Activated naive CD8-positive, alpha-beta T cell (primary cell): ENCODE results near the gene DAPK3.
A peak's percentile ranks its signal among the peaks of the same experiment; 100 is the strongest.
"Not testable (repeated sequence)": the region's sequence is repeated elsewhere in the genome, so short reads cannot be mapped to it uniquely, and the experiment has no call there.

Experiments used
- H3K27ac Mint-ChIP-seq: one replicate; pipeline ENCODE4 v1.8.0; 2021; ENCODE audit warnings: mixed read lengths
- H3K27me3 Mint-ChIP-seq: one replicate; pipeline ENCODE4 v1.8.0; 2021; ENCODE audit warnings: mixed read lengths
- H3K36me3 Mint-ChIP-seq: one replicate; pipeline ENCODE4 v1.8.0; 2021; ENCODE audit warnings: mixed read lengths
- H3K4me1 Mint-ChIP-seq: one replicate; pipeline ENCODE4 v1.8.0; 2021; ENCODE audit warnings: low read depth, mixed read lengths
- H3K4me3 Mint-ChIP-seq: one replicate; pipeline ENCODE4 v1.8.0; 2021; ENCODE audit warnings: mild to moderate bottlenecking, mixed read lengths
- H3K9me3 Mint-ChIP-seq: one replicate; pipeline ENCODE4 v1.8.0; 2021; ENCODE audit warnings: low read depth, mixed read lengths

The DAPK3 gene

DNA sequence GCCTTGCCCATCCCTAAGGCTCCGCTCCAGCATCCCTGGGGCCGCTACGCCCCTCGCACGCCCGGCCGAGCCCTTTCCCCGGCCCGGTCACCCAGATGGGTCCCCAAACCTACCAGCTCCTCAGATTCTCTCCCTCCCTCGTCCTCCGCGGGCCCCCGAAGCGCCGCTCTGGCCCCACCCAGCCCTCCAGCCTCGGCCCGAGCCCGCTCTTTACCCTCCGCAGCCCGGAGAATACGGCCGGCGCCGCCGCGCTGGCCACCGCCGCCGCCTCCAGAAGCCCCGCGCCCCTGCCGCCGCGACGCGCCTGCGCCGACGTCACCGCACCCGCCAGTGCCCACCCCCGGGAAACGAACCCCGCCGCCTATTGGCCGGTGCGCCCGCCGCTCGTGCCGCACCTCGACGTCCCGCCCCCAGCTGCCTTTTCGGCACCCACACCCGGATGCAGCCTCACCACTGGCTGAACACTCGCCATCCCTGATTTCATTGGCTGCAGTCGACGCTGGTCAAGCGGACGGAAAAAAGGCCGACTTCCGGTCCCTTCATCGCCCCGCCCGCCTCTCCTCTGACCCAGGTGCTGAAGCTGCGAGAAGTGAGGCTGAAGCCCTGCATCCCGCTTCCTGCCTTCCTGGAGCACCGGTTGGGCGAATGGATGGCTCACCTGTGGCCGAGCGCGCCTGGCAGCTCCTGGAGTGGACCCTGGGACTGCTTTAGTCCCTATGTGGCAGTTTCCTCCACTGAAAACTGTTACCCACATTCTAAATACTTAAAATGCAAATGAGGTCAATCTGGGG is at the start of gene DAPK3:
Gene DAPK3 (minus strand): TSS at position 292 of the 791 bp plus-strand sequence. CDS start 1,364 bp downstream, outside the sequence.
- Mint-ChIP-seq H3K4me3 (peak within 1 kb of the TSS; percentile 88), H3K27me3 (no peaks in the 10 kb centered on the region), H3K9me3 (no peaks in the 10 kb centered on the region), H3K36me3 (no peaks in the 10 kb centered on the region), H3K4me1 (peaks cover 32% of the 10 kb centered on the region), H3K27ac (peak within 1 kb of the TSS; percentile 67)

DNA sequence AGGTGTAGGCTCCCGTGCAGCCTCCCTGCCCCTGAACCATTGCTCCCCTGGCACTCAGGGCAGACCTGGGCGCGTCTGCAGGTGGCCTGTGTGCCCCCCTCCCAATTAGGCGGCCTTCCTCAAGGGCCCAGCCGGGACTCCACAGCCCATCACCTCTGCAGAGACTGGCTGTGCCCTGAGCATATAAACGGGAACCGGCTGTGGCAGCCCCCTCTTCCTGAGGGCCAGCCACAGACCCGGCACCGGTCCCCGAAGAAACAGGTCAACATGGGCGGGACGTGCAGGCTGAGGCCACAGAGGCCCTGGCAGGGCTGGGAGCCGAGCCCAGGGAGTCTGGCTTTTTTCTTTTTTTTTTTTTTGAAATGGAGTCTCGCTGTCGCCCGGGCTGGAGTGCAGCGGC is 48.7 kb upstream of the DAPK3 start:
- Mint-ChIP-seq H3K27me3 (no peaks in the 10 kb centered on the region), H3K27ac (no peak overlapping the region), H3K4me3 (no peak overlapping the region), H3K4me1 (peaks cover 7% of the 10 kb centered on the region), H3K36me3 (peaks cover 2% of the 10 kb centered on the region), H3K9me3 (no peaks in the 10 kb centered on the region)

DNA sequence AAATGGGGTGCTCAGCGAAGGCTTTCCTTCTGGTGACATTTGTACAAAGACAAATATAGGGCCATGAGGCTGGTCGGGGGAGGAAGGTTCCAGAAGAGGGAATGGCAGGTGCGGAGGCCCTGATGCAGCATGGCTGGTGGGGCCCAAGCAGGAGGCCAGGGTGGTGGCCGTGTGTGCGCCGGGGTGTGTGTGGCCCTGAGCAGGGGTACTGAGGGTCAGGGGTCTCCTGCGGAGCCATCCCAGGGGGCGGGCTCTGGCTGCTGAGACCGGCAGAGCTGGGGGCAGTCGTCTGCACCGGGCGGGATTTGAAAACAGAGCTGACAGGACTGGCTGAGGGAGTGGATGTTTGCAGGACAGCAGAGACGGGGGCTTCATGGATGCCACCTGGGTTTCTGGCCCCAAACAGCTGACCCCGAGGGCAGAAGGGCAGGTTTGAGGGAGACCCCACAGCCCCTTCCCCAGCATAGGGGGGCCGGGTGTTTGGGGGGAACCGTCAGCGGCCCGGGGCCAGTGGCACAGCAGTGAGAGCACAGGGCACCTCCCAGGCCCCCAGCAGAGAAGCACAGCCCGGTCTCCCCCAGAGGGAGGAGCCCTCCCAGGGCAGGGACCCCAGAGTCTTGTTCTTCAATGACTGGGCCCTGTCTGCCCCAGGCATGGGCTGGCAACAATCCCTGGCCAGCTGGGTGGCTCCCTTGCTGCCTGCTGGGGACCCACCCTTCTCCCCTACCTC is 48.0 kb upstream of the DAPK3 start:
- H3K27ac Mint-ChIP-seq: no peak overlapping the region
- H3K27me3 Mint-ChIP-seq: no peaks in the 10 kb centered on the region
- peaks cover 2% of the 10 kb centered on the region for H3K36me3 Mint-ChIP-seq
- H3K9me3 Mint-ChIP-seq: no peaks in the 10 kb centered on the region
- no peak overlapping the region for H3K4me3 Mint-ChIP-seq
- peaks cover 10% of the 10 kb centered on the region for H3K4me1 Mint-ChIP-seq

GRCh38 chr19:4018140-4018613 is 47.3 kb upstream of the DAPK3 start:
- H3K27ac Mint-ChIP-seq: no peak overlapping the region
- peaks cover 2% of the 10 kb centered on the region for H3K36me3 Mint-ChIP-seq
- H3K4me3 Mint-ChIP-seq: no peak overlapping the region
- no peaks in the 10 kb centered on the region for H3K27me3 Mint-ChIP-seq
- no peaks in the 10 kb centered on the region for H3K9me3 Mint-ChIP-seq
- peaks cover 10% of the 10 kb centered on the region for H3K4me1 Mint-ChIP-seq

GRCh38 chr19:4016903-4017638 is 46.2 kb upstream of the DAPK3 start:
- no peaks in the 10 kb centered on the region for H3K27me3 Mint-ChIP-seq
- peaks cover 2% of the 10 kb centered on the region for H3K36me3 Mint-ChIP-seq
- no peaks in the 10 kb centered on the region for H3K9me3 Mint-ChIP-seq
- H3K27ac Mint-ChIP-seq: no peak overlapping the region
- no peak overlapping the region for H3K4me3 Mint-ChIP-seq
- H3K4me1 Mint-ChIP-seq: peaks cover 13% of the 10 kb centered on the region

GRCh38 chr19:4016486-4016885 is 45.6 kb upstream of the DAPK3 start:
- H3K9me3 Mint-ChIP-seq: no peaks in the 10 kb centered on the region
- peaks cover 13% of the 10 kb centered on the region for H3K4me1 Mint-ChIP-seq
- no peak overlapping the region for H3K27ac Mint-ChIP-seq
- no peaks in the 10 kb centered on the region for H3K27me3 Mint-ChIP-seq
- H3K36me3 Mint-ChIP-seq: no peaks in the 10 kb centered on the region
- H3K4me3 Mint-ChIP-seq: no peak overlapping the region

- no peaks in the 10 kb centered on the region for H3K9me3 Mint-ChIP-seq
- H3K4me3 Mint-ChIP-seq: no peak overlapping the region
- H3K36me3 Mint-ChIP-seq: no peaks in the 10 kb centered on the region
- H3K4me1 Mint-ChIP-seq: peaks cover 19% of the 10 kb centered on the region
- H3K27ac Mint-ChIP-seq: no peak overlapping the region
- no peaks in the 10 kb centered on the region for H3K27me3 Mint-ChIP-seq
Measured at GRCh38 chr19:4015705-4016402, 45.0 kb upstream of the DAPK3 start.

GRCh38 chr19:4014541-4015491 is 43.9 kb upstream of the DAPK3 start:
- Mint-ChIP-seq H3K4me1 (peaks cover 20% of the 10 kb centered on the region), H3K9me3 (no peaks in the 10 kb centered on the region), H3K36me3 (no peaks in the 10 kb centered on the region), H3K27me3 (no peaks in the 10 kb centered on the region), H3K27ac (no peak overlapping the region), H3K4me3 (no peak overlapping the region)

GRCh38 chr19:4013886-4014540 is 43.1 kb upstream of the DAPK3 start:
- Mint-ChIP-seq H3K27ac (no peak overlapping the region), H3K36me3 (no peaks in the 10 kb centered on the region), H3K4me3 (no peak overlapping the region), H3K4me1 (peaks cover 26% of the 10 kb centered on the region), H3K9me3 (no peaks in the 10 kb centered on the region), H3K27me3 (no peaks in the 10 kb centered on the region)

- H3K4me3 Mint-ChIP-seq: no peak overlapping the region
- H3K36me3 Mint-ChIP-seq: no peaks in the 10 kb centered on the region
- H3K9me3 Mint-ChIP-seq: no peaks in the 10 kb centered on the region
- H3K4me1 Mint-ChIP-seq: peaks cover 31% of the 10 kb centered on the region
- H3K27ac Mint-ChIP-seq: no peak overlapping the region
- H3K27me3 Mint-ChIP-seq: no peaks in the 10 kb centered on the region
Measured at GRCh38 chr19:4012975-4013634, 42.2 kb upstream of the DAPK3 start.

DNA sequence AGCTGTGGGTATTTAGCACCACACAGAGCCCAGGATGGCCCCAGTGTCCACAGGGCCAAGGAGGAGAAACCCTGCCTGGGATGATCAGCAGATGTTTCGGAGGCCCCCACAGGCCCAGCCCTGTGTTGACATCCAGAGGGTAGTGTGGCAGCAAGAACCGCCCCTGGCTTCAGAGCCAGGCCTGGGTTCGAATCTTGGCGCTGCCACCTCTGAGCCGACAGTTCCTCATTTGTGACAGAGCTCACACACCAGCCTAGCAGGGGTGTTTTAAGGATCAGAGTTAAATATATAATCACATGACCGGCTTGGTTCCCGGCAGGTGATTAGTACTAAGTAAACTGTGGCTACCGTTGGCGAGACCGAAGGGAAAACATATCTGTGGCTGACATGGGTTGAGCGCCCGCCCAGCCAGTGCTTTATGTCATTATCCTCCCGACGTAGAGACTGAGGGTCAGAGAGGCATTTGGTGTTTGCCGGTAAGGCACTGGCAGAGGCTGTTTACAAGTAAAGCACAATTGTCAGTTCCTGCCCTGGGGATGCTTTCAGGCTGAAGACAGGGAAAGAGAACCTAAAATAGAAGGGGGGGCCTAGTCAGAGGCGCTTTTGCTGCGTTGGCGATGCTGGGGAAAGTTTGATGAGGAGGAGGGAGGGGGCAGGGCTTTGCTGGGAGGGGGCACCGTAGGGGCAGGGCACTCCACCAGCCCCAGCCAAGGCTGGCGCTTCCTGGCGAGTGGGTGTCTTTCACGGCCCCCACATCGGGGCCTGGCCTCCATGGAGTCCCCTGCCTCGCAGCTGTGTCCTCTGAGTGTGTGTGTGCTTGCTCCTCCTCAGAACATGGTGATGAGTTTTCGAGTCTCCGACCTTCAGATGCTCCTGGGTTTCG is 41.4 kb upstream of the DAPK3 start:
- H3K9me3 Mint-ChIP-seq: no peaks in the 10 kb centered on the region
- peaks cover 31% of the 10 kb centered on the region for H3K4me1 Mint-ChIP-seq
- no peaks in the 10 kb centered on the region for H3K27me3 Mint-ChIP-seq
- no peak overlapping the region for H3K27ac Mint-ChIP-seq
- H3K4me3 Mint-ChIP-seq: no peak overlapping the region
- no peaks in the 10 kb centered on the region for H3K36me3 Mint-ChIP-seq

- H3K4me1 Mint-ChIP-seq: peaks cover 33% of the 10 kb centered on the region
- not testable (repeated sequence) for H3K27ac Mint-ChIP-seq, H3K36me3 Mint-ChIP-seq, H3K27me3 Mint-ChIP-seq, H3K4me3 Mint-ChIP-seq, H3K9me3 Mint-ChIP-seq
Measured at GRCh38 chr19:4011430-4011829, 40.5 kb upstream of the DAPK3 start.
